GDM1 (cell line): Measurements from ENCODE around the gene BMP6.
"Not testable (repeated sequence)": the region's sequence is repeated elsewhere in the genome, so short reads cannot be mapped to it uniquely, and the experiment has no call there.

Experiments
- DNase-seq: peaks from one replicate; lab custom pipeline; 2025; lab: John Stamatoyannopoulos, UW

The BMP6 gene

DNA sequence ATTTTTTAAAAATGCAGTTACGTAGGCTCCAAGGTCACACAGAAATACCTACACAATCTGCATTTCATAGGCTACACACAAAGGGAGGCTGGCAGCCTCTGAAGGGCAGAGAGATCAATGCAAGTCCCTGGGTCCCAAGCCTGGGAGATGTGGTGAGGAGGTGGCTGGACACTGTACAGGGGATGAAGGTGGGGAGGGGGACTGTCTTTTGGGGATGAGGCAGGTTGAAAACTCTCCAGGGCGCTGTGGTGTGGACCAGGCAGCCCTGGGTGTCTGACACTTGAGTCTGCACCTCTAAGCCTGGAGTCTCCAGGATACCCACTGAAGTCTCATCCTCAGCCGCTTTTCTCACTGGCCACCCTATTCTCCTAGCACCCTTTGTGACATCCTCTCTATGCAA, 160.2 kb downstream of the BMP6 start:
- DNase-seq: no peak

DNA sequence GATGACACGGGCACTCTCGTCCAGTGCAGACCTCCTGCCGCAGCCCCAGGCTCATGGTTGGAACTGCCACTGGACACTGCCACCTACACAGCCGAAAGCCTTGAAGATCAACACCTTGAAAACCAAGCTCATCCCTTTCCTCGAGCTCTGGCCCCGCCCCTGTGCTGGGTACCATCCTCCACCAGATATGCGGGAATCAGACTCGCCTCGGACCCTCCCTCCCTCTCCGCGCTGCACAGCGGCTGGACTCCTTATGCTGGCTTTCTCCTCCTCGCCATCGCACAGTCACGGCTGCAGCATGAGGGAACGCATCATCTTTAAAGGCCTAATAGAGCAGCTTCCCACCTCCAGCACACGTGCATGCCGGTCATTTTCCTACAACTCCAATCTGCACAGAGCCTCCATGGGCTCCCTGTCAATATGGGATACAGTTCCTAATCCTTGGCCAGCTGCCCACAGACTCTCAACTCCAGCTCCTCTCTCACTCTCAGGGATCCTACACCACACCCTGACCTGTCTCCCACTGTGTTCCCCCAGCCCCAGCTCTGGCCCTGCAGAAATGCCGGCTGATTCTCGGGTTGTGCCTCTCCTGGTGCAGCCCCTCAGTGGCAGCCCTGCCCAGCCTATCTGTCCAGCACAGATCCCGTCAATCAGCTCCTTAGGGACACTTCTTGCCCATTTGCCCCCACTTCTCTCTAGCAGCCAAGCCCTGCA, 161.5 kb downstream of the BMP6 start:
- DNase-seq: no peak

DNA sequence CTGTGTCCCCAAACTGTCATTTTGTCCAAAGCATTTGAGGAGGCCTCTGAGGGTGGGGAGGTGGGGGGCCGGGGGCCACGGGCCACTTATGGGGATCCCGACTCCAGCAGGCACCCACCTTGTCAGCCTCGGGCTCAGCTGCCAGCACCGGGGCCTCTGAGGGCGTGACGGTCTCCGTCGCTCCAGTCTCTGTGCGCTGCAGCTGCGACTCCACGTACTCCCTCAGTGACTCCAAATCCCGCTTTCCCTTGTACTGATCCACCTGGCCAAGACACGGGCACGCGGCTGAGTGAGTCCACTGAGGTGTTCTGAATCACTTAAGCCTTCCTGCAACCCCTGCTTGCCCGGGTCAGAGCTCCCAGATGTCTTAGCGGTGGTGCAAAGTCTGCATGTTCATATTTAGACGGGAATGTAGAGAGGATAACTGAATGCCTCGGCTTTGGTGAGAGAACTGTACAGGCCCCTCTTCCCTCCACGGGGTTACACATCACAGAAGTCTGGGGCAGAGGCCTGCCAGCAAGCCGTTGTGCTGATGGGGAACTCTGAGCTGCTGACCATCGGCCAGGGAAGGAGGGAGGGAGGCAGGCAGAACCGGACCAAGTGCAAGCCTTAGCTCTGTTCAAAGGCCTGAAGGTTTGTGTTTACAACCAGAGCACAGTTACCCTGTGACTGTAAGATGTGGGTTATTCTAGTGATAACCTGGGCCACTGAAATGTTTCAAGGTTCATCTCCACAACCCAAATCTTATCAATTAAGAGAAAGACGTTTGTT, 162.9 kb downstream of the BMP6 start:
- DNase-seq: no peak

- DNase-seq: no peak
Observed at GRCh38 chr6:7891078-7891872, 165.4 kb downstream of the BMP6 start.

GRCh38 chr6:7892367-7892766, 166.5 kb downstream of the BMP6 start:
- DNase-seq: not testable (repeated sequence)

DNA sequence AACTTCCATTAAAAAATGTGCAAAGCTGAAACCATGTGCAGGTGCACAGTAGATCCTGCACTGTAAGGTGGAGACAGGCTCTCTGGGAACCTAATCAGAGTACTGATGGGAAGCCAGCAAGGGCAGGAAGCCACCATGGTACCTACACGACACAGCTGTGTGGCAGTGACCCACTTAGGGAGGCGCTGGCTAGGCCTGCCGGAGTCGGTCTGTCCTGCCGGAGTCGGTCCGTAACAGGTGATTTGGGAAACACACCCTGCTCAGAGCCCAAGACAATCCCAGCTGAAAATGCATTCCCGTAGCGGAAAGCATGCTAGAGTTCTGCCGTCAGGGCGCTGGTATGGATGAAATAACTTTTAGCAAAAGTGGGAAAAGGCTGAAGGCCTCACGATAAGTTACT, 167.4 kb downstream of the BMP6 start:
- no peak for DNase-seq

GRCh38 chr6:7894262-7895124, 168.6 kb downstream of the BMP6 start:
- DNase-seq: no peak

DNA sequence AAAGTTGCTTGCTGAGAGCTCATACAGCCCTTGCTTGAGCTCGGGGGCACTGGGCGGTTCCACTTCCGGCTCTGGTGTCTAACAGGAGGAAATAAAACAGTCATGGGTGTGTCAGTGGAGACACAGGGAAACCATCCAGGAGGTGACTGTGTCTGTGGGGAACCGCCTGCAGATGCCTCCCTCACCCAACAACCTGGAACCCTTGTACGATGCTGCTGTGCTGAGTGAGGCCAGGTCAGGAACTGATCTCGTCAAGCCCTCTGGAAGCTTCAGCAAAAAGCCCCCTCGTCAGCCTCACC, 169.2 kb downstream of the BMP6 start:
- no peak for DNase-seq

GRCh38 chr6:7896465-7896987, 170.6 kb downstream of the BMP6 start:
- DNase-seq: no peak

DNA sequence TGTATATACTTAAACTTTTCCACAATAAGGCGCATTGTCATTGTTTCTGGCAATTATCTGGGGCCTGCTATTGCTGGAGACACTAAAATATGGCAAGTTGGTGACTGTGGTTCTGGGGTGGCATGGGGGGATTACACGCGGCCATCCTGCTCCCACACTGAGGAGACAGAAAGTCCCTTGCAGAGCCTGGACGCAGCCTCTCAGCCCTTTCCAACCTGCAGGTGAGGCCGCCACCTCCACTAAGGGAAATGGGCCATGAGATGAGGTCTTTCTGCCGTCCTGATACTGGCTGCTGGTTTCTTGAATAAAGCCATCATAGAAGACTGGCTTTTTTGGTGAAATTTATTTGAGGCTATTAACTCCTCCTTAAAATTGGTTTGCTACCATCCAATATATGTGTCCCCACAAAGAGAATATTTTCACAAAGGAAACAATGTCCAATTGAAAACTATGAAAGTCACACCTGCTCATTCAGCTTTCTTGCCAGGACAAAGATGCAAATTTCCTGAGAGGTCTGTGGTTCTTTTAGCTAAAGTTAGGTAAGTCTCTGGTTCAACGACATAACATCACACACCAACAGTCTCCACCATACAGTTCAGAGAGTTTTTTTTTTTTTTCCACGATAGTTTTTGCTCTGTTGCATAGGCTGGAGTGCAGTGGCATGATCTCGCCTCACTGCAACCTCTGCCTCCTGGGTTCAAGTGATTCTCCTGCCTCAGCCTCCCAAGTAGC, 171.7 kb downstream of the BMP6 start:
- no peak for DNase-seq

DNA sequence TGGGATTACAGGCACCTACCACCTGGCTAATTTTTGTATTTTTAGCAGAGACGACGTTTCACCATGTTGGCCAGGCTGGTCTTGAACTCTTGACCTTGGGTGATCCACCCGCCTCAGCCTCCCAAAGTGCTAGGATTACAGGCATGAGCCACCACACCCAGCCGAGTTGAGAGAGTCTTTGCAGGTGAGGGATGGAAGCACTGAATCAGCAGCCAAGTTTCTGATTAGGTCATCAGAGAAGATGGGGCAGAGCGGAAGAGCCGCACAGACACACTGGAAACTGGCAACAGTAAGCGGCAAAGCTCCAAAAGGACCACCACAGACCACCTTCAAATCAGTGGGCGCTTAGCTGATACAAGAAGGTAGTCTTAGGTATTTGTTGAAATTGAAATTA, 172.3 kb downstream of the BMP6 start:
- DNase-seq: not testable (repeated sequence)

DNA sequence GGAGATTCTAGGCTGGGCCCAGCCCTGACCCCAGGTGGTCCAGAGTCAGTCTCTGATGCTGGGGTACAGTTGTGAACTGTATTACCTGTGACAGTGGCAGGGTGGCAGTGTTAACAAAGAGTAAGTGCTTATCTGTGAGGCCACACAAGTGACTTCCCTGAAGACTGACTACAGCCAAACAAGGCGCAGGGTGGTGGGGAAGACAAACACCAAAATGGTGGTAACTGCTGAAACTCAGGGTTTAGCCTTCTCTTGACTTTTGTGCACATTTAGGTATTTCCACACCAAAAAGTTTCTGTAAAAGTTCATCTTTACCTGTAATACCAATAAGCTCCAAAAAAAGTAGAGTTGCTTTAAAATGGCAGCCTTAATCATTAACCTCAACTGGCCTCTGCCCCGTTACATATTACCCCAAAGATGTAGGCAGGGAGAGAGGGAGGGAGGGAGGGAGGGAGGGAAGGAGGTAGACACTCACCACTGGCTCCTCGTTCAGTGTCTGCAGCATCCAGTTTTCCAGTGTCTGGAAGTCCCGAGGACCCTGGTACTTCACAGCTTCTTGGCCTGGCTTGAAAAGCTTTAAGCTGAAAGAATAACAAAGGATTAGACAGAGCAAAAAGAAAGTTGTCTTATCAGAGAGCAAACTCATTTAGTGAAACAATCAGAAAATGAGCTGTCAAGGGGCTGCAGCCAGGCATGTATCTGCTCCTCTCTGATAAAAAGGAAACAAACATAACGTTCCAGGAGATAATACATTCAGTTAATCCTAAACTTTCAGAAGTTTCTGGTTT, 173.4 kb downstream of the BMP6 start:
- DNase-seq: no peak

DNA sequence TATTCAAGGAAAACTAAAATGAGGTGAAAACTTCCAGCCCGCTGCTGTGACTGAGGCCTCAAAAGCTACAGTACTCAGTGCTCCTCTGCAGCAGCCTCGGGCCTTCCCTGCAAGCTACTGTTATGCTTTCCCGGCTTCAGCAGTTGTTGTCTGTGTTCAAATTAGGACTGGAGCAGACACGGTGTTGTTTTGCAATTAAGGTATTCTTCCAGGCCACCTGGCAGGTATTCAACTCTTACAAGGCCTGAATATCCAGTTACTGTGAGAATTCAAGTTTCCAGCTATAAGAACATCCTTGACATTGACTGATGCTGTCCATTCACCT, 174.0 kb downstream of the BMP6 start:
- DNase-seq: no peak

GRCh38 chr6:7900621-7901020, 174.7 kb downstream of the BMP6 start:
- no peak for DNase-seq

DNA sequence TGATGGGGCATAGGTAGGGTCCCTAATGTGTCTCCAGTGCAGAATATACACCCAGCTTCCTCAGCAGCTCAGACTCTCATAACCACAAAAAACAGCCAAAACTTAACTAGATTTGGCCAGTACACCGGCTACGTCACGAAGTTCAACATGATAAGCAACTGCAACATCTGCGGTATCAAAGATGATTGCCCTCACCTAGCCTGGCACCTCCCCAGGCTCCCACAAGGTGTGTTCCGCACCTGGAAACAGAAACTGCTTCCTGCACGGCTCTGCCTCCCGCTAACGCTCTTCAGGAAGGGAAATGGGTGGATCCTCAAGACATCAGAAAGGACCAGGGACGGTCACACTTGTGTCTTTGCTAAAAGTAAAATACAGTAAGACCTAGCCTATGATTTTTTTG, 175.2 kb downstream of the BMP6 start:
- no peak for DNase-seq

DNA sequence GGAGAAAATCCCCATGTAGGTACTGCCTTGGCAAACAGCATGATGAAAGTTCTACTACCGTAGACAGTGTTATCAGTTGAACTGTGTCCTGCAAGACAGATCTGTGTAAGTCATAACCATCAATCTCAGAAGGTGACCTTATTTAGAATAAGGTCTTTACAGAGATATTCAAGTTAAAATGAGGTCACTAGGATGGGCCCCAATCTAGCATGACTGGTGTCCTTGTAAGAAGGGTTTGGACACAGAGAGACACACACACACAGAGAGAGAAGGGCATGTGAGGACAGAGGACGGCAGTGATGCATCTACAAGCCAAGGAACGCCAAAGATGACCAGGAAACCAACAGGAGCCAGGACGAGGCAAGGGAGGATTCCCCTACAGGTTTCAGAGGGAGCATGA, 175.9 kb downstream of the BMP6 start:
- no peak for DNase-seq

DNA sequence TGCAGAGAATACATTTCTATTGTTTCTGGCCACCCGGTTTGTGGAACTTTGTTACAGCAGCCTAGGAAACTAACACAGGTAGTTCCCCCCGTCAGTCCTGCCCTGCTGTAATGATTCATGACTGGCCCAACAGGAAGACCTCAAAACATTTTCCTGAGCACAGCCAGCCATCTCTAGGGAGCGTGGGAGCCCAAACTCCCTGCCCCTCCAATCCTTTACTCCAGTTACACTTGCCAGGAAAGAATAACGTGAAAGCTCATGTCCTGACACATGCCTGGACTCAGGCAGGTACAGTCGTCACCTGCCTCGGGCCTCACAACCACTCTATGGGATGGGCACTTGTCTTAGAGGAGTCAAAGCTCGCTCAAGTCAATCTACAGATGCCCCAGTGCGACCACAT, 176.3 kb downstream of the BMP6 start:
- DNase-seq: no peak

DNA sequence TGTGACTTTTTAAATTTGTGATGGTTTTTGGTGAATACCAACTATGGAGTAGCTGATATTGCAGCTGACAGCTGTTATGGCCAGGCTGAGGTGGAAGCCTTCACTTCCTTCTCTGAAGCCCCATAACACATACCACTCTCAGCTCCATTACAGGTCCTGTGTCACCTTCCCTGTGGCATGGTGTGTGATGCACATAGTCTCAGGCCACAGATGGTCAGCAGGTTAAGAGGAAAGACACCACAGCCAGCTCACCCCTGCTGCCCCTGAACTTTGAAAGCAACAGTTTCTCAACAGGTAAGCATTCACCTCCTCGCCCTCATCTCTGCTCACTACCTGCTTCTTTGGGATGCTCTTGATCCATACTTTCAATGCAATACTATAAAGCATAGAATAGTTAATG, 177.0 kb downstream of the BMP6 start:
- no peak for DNase-seq

- DNase-seq: no peak
Observed at GRCh38 chr6:7903673-7904072, 177.8 kb downstream of the BMP6 start.

GRCh38 chr6:7904654-7905319, 178.9 kb downstream of the BMP6 start:
- no peak for DNase-seq
